ENCODE measurements around the gene LUC7L2. TPM values are rescaled to one million over a fixed set of nuclear protein-coding genes. Genes with fewer than 3 reads are reported as not detected.
A peak's percentile ranks its signal among the peaks of the same experiment; 100 is the strongest.

The LUC7L2 gene
- total and polyA plus RNA-seq, 9 of the 15 experiments (the other 6 are each of a cell fraction or from before 2014, with no cell fraction given): 56.1 to 207 (median 141) TPM

DNA sequence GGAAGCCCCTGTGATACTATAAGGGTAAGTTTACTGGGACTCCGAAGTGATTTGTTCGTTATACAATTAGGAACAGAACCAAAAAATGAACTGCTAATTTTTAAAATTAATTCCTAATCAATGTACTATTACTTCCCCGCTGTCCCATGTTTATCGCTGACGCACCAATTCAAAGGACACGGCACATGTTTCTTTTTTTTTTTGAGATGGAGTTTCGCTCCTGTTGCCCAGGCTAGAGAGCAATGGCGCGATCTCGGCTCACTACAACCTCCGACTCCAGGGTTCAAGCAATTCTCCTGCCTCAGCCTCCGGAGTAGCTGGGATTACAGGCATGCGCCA is 20.0 kb upstream of the LUC7L2 start (continued):
- TF ChIP-seq, protein P1, sequence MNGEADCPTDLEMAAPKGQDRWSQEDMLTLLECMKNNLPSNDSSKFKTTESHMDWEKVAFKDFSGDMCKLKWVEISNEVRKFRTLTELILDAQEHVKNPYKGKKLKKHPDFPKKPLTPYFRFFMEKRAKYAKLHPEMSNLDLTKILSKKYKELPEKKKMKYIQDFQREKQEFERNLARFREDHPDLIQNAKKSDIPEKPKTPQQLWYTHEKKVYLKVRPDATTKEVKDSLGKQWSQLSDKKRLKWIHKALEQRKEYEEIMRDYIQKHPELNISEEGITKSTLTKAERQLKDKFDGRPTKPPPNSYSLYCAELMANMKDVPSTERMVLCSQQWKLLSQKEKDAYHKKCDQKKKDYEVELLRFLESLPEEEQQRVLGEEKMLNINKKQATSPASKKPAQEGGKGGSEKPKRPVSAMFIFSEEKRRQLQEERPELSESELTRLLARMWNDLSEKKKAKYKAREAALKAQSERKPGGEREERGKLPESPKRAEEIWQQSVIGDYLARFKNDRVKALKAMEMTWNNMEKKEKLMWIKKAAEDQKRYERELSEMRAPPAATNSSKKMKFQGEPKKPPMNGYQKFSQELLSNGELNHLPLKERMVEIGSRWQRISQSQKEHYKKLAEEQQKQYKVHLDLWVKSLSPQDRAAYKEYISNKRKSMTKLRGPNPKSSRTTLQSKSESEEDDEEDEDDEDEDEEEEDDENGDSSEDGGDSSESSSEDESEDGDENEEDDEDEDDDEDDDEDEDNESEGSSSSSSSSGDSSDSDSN (IDR thresholded peaks at IDR 0.05; ENCODE audit: borderline replicate concordance in 1 of 2, low read depth in 2 of 2, low read length in 2 of 2): no peak
- TF ChIP-seq KLF13 (tag; IDR thresholded peaks at IDR 0.05; ENCODE audit: borderline replicate concordance, low read depth): no peak
- TF ChIP-seq BCOR (IDR thresholded peaks at IDR 0.05): no peak
- TF ChIP-seq, protein P2, sequence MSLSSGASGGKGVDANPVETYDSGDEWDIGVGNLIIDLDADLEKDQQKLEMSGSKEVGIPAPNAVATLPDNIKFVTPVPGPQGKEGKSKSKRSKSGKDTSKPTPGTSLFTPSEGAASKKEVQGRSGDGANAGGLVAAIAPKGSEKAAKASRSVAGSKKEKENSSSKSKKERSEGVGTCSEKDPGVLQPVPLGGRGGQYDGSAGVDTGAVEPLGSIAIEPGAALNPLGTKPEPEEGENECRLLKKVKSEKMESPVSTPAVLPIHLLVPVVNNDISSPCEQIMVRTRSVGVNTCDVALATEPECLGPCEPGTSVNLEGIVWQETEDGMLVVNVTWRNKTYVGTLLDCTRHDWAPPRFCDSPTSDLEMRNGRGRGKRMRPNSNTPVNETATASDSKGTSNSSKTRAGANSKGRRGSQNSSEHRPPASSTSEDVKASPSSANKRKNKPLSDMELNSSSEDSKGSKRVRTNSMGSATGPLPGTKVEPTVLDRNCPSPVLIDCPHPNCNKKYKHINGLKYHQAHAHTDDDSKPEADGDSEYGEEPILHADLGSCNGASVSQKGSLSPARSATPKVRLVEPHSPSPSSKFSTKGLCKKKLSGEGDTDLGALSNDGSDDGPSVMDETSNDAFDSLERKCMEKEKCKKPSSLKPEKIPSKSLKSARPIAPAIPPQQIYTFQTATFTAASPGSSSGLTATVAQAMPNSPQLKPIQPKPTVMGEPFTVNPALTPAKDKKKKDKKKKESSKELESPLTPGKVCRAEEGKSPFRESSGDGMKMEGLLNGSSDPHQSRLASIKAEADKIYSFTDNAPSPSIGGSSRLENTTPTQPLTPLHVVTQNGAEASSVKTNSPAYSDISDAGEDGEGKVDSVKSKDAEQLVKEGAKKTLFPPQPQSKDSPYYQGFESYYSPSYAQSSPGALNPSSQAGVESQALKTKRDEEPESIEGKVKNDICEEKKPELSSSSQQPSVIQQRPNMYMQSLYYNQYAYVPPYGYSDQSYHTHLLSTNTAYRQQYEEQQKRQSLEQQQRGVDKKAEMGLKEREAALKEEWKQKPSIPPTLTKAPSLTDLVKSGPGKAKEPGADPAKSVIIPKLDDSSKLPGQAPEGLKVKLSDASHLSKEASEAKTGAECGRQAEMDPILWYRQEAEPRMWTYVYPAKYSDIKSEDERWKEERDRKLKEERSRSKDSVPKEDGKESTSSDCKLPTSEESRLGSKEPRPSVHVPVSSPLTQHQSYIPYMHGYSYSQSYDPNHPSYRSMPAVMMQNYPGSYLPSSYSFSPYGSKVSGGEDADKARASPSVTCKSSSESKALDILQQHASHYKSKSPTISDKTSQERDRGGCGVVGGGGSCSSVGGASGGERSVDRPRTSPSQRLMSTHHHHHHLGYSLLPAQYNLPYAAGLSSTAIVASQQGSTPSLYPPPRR (CRISPR knock-in tag; IDR thresholded peaks at IDR 0.05; ENCODE audit: borderline replicate concordance): no peak
- TF ChIP-seq, protein P3, sequence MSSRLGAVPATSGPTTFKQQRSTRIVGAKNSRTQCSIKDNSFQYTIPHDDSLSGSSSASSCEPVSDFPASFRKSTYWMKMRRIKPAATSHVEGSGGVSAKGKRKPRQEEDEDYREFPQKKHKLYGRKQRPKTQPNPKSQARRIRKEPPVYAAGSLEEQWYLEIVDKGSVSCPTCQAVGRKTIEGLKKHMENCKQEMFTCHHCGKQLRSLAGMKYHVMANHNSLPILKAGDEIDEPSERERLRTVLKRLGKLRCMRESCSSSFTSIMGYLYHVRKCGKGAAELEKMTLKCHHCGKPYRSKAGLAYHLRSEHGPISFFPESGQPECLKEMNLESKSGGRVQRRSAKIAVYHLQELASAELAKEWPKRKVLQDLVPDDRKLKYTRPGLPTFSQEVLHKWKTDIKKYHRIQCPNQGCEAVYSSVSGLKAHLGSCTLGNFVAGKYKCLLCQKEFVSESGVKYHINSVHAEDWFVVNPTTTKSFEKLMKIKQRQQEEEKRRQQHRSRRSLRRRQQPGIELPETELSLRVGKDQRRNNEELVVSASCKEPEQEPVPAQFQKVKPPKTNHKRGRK (tag; IDR thresholded peaks at IDR 0.05): 0 out of 2 replicates have a peak, but pooled peaks have one; percentile 8
- TF ChIP-seq TFAM (CRISPR knock-in tag; conservative IDR thresholded peaks at IDR 0.05): no peak
- TF ChIP-seq MYC (IDR thresholded peaks at IDR 0.05; ENCODE audit: low read depth, low read length): no peak
- TF ChIP-seq MYC (CRISPR knock-in tag; IDR thresholded peaks at IDR 0.05; ENCODE audit: borderline replicate concordance, low read depth): no peak
- no peak for TF ChIP-seq ZNF174 (CRISPR knock-in tag; IDR thresholded peaks at IDR 0.05)
- no peak for TF ChIP-seq SMARCE1 (IDR thresholded peaks at IDR 0.05)
- TF ChIP-seq MCM5 (IDR thresholded peaks at IDR 0.05; ENCODE audit: low read depth): no peak
- no peak for TF ChIP-seq ZNF57 (CRISPR knock-in tag; IDR thresholded peaks at IDR 0.05)
- TF ChIP-seq, protein P4, sequence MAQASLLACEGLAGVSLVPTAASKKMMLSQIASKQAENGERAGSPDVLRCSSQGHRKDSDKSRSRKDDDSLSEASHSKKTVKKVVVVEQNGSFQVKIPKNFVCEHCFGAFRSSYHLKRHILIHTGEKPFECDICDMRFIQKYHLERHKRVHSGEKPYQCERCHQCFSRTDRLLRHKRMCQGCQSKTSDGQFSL (CRISPR knock-in tag; IDR thresholded peaks at IDR 0.05): no peak
- TF ChIP-seq, protein P4 (tag; IDR thresholded peaks at IDR 0.05): no peak
- TF ChIP-seq, protein P5, sequence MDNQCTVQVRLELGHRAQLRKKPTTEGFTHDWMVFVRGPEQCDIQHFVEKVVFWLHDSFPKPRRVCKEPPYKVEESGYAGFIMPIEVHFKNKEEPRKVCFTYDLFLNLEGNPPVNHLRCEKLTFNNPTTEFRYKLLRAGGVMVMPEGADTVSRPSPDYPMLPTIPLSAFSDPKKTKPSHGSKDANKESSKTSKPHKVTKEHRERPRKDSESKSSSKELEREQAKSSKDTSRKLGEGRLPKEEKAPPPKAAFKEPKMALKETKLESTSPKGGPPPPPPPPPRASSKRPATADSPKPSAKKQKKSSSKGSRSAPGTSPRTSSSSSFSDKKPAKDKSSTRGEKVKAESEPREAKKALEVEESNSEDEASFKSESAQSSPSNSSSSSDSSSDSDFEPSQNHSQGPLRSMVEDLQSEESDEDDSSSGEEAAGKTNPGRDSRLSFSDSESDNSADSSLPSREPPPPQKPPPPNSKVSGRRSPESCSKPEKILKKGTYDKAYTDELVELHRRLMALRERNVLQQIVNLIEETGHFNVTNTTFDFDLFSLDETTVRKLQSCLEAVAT (IDR thresholded peaks at IDR 0.05): peak in 1 of 2 experiments; percentile 98; a peak in 2 of 4 replicates
- TF ChIP-seq PTBP1 (IDR thresholded peaks at IDR 0.05; ENCODE audit: low read depth, low read length): no peak
- TF ChIP-seq CEBPG (CRISPR knock-in tag; IDR thresholded peaks at IDR 0.05): no peak
- TF ChIP-seq CEBPG (tag; conservative IDR thresholded peaks at IDR 0.05 in 1 of 2, IDR thresholded peaks at IDR 0.05 in 1 of 2): no peak
- no peak for TF ChIP-seq SNIP1 (IDR thresholded peaks at IDR 0.05; ENCODE audit: low read depth)
